Vein endothelial cell (primary cell): Measurements from ENCODE around the gene IMMT. TPM values are rescaled to one million over a fixed set of nuclear protein-coding genes. Genes with fewer than 3 reads are reported as not detected.

Source experiments
- small RNA-seq: library from RNA; depleted of rRNA; stranded (forward); fragments of <200 nt; gene quantifications from one replicate; pipeline ENCODE3, GENCODE V24; 2012
- total RNA-seq: library from RNA; depleted of rRNA; stranded (reverse); fragments of >200 nt; gene quantifications from 2 replicates; pipeline ENCODE4 v1.2.3, GENCODE V29; 2012

The IMMT gene
- 83.9 and 89.7 TPM in 2 replicates for total RNA-seq

GRCh38 chr2:86195055-86195807 is at the start of gene IMMT:
Gene IMMT (minus strand): TSS chr2:86195462. CDS start chr2:86195382, 80 bp downstream.

GRCh38 chr2:86105969-86106945 is 89.0 kb downstream of the IMMT start, which contains the start of gene PTCD3:
Gene PTCD3 (plus strand): TSS chr2:86106235. CDS start chr2:86106248, 13 bp downstream.

GRCh38 chr2:86105252-86105968 is 89.9 kb downstream of the IMMT start, which contains the start of gene POLR1A:
Gene POLR1A (minus strand): TSS chr2:86105886. CDS start chr2:86105776, 110 bp downstream.

Small RNA genes within 50 kb of the gene (small RNA-seq; reads per million reads assigned to genes)
- gene MIR4779 (0.90 reads per million, percentile 55 among the genes with 10 or more reads in this experiment), gene RF00019 (not detected), gene SNORD94 (51.2 reads per million, percentile 98 among the genes with 10 or more reads in this experiment)

Other genes with a start within 250 kb of the IMMT start
- 33.0 and 59.2 TPM in 2 replicates for gene POLR1A, start 89.6 kb downstream of the IMMT start, total RNA-seq
- gene PTCD3, start 89.2 kb downstream of the IMMT start, total RNA-seq, result 62.4 and 65.5 TPM in 2 replicates
- gene MRPL35, start 4.0 kb upstream of the IMMT start, total RNA-seq, result 49.3 and 50.7 TPM in 2 replicates
- 0.98 and 1.6 TPM in 2 replicates for gene REEP1, start 142.2 kb upstream of the IMMT start, total RNA-seq
- gene KDM3A, start 245.9 kb upstream of the IMMT start, total RNA-seq, result 27.1 and 31.0 TPM in 2 replicates